ENCODE data around the gene FGFBP1.

GRCh38 chr4:15944895-15945294 lies 6.4 kb upstream of the FGFBP1 start:
- TF ChIP-seq CTCF (IDR thresholded peaks at IDR 0.05) (no peak), POLR2A (IDR thresholded peaks at IDR 0.05) (no peak), EP300 (IDR thresholded peaks at IDR 0.05) (no peak), POLR2AphosphoS5 (IDR thresholded peaks at IDR 0.05) (no peak)

Data from gastroesophageal sphincter (tissue), 3 donors.